HG02943 (cell line): ENCODE data around the gene MXD1.
"Not testable (repeated sequence)": the region's sequence is repeated elsewhere in the genome, so short reads cannot be mapped to it uniquely, and the experiment has no call there.

Experiments used
- ATAC-seq: cut with Tn5 transposase; IDR thresholded peaks from one replicate; pipeline ENCODE4 v1.9.1; 2021; ENCODE audit warnings: mild to moderate bottlenecking, low read depth, moderate library complexity; ENCODE audit not compliant: unreplicated experiment

MXD1 gene

GRCh38 chr2:69914950-69915945, at the start of gene MXD1:
Gene MXD1 (plus strand): TSS chr2:69915109. CDS start chr2:69915331, 222 bp downstream.
- ATAC-seq, result no peak

- no peak for ATAC-seq
These were observed 26.5 kb upstream of the MXD1 start for GRCh38 chr2:69888451-69888850.

GRCh38 chr2:69889302-69889701, 25.6 kb upstream of the MXD1 start:
- no peak for ATAC-seq

- ATAC-seq, result no peak
These were observed 24.0 kb upstream of the MXD1 start for GRCh38 chr2:69890881-69891280.

GRCh38 chr2:69892838-69893424, 22.0 kb upstream of the MXD1 start:
- not testable (repeated sequence) for ATAC-seq

GRCh38 chr2:69893684-69894551, 21.0 kb upstream of the MXD1 start, which contains the start of gene SNRNP27:
Gene SNRNP27 (plus strand): TSS chr2:69893956. CDS start chr2:69893985, 29 bp downstream.
- ATAC-seq, result no peak

GRCh38 chr2:69894737-69895136, 20.2 kb upstream of the MXD1 start:
- ATAC-seq, result not testable (repeated sequence)

GRCh38 chr2:69902213-69902922, 12.5 kb upstream of the MXD1 start:
- no peak for ATAC-seq

GRCh38 chr2:69907216-69907615, 7.7 kb upstream of the MXD1 start:
- ATAC-seq, result no peak

GRCh38 chr2:69911985-69912563, 2.8 kb upstream of the MXD1 start:
- ATAC-seq, result no peak

GRCh38 chr2:69914164-69914949, 552 bp upstream of the MXD1 start:
- ATAC-seq, result peak; percentile 95

GRCh38 chr2:69916106-69916505, 1.2 kb downstream of the MXD1 start:
- no peak for ATAC-seq

GRCh38 chr2:69917852-69918251, 2.9 kb downstream of the MXD1 start:
- ATAC-seq, result no peak

GRCh38 chr2:69918401-69918800, 3.5 kb downstream of the MXD1 start:
- no peak for ATAC-seq

- no peak for ATAC-seq
These were observed 8.2 kb downstream of the MXD1 start for GRCh38 chr2:69923116-69923515.

- ATAC-seq, result no peak
These were observed 12.1 kb downstream of the MXD1 start for GRCh38 chr2:69926849-69927515.

GRCh38 chr2:69931832-69932595, 17.1 kb downstream of the MXD1 start:
- ATAC-seq, result no peak

- ATAC-seq, result no peak
These were observed 17.6 kb downstream of the MXD1 start for GRCh38 chr2:69932596-69932922.
